Panc1 (cell line): ENCODE data around the gene ROBO1.

Source experiments
- CTCF ChIP-seq: fragments of 450-650 bp; IDR thresholded peaks from 2 replicates; pipeline ENCODE4 v1.5.1; 2017; ENCODE audit warnings: mild to moderate bottlenecking
- POLR2AphosphoS5 ChIP-seq: IDR thresholded peaks from 2 replicates; pipeline ENCODE4 v1.6.1; 2012; ENCODE audit warnings: mild to moderate bottlenecking, low read depth, low read length, moderate library complexity
- REST ChIP-seq, 2 experiments: IDR thresholded peaks; 2 replicates each; pipeline ENCODE4 v1.6.1; 2011 to 2012; ENCODE audit warnings: low read depth in 2 of 2, control low read depth in 1 of 2, low read length in 1 of 2, mild to moderate bottlenecking in 1 of 2, moderate library complexity in 1 of 2; ENCODE audit not compliant: insufficient read depth in 1 of 2
- SIN3A ChIP-seq: IDR thresholded peaks from 2 replicates; pipeline ENCODE4 v1.6.1; 2012; ENCODE audit warnings: low read depth, mild to moderate bottlenecking, low read length, moderate library complexity, borderline replicate concordance; ENCODE audit not compliant: insufficient read depth
- TCF7L2 ChIP-seq: IDR thresholded peaks from 2 replicates; pipeline ENCODE4 v1.6.1; 2011; ENCODE audit warnings: mild to moderate bottlenecking, low read depth, low read length, inconsistent platforms

- TF ChIP-seq TCF7L2 (no peak), CTCF (no peak), POLR2AphosphoS5 (no peak), SIN3A (no peak), REST (IDR thresholded peaks at IDR 0.05; ENCODE audit: insufficient read depth in 1 of 2, low read depth in 2 of 2, low read length in 1 of 2) (no peak)
Measured at GRCh38 chr3:78818161-78818985, 949.4 kb downstream of the ROBO1 start.
